GM21717 (cell line): ENCODE results near the gene AP1M1.

Experiments
- ATAC-seq: cut with Tn5 transposase; IDR thresholded peaks from one replicate; pipeline ENCODE4 v1.9.1; 2021; ENCODE audit warnings: mild to moderate bottlenecking, moderate library complexity; ENCODE audit not compliant: unreplicated experiment

AP1M1 gene

GRCh38 chr19:16185123-16185767 lies 12.5 kb upstream of the AP1M1 start, which contains the start of gene FAM32A:
Gene FAM32A (plus strand): TSS chr19:16185410. CDS start chr19:16185443, 33 bp downstream.
- ATAC-seq = peak; percentile 67

GRCh38 chr19:16185768-16186123 lies 12.0 kb upstream of the AP1M1 start:
- ATAC-seq = no peak

DNA sequence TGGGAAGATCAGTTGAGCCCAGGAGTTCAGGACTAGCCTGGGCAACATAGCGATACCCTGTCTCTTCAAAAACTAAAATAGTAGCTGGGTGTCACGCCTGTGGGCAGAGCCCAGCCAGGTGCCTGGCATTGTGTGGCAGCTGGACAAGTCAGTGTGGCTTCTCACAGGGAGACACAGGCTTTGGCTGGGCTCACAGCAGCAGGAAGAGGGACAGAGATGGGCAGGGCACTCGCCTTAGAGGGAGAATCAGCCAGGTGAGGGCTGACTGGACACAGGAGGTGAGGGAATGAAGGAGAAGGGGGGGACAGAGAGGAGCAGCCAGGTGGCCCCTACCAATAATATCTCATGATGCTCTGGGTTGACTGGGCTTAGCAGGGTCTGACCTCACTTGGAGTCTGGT lies 9.2 kb upstream of the AP1M1 start:
- ATAC-seq = no peak

DNA sequence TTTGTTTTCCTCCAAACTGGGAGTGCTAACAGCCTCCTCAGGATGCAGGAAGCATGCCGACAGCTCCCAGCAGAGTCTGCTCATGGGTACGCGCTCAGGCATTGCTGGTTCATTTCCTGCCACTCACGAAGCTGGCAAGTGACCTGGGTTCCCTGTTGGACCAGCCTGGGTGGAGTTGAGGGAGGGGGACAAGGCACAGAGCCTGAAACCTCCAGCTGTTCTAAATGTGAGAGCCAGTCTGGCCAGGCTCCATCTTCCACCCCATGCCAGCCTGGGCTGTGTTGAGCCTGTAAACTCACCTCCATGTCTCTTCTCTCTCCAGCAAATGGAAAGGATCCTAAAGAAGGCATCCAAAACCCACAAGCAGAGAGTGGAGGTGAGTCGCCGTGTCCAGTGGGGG lies 7.5 kb upstream of the AP1M1 start:
- no peak for ATAC-seq

GRCh38 chr19:16190736-16191135 lies 7.0 kb upstream of the AP1M1 start:
- no peak for ATAC-seq

DNA sequence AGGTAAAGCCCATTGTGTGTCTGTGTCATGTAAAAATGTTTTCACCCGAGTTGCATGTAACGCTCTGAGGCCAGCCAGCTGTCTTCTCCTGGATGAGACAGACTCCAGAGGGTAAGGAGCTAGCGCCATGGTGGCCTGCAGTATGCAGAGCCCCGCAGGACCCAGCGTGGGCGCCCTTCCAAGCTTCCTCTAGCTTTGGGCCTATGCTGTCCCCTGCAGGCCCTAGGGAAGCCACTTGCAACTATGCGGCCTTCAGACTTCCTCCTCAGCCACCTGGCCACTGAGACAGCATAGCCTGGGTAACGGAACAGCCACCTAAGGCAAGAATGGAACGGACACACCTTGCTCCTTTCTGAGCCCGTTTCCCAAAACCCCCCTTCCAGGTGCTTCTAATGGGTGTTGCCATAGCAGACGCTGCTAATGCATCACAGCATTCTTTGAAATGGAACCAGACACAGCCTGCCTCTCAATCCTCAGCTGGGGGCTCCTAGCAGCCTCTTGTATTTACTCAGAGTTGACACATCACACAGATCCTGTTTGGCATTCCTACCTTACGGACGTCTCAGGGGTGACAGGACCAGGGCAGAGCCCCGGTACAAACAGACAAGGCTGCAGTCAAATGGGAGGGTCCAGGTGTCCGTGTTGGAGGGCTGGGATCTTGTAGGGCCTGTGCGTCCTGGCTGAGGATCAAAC lies 6.3 kb upstream of the AP1M1 start:
- ATAC-seq = no peak

- no peak for ATAC-seq
These were observed 4.2 kb upstream of the AP1M1 start for GRCh38 chr19:16193466-16193865.

DNA sequence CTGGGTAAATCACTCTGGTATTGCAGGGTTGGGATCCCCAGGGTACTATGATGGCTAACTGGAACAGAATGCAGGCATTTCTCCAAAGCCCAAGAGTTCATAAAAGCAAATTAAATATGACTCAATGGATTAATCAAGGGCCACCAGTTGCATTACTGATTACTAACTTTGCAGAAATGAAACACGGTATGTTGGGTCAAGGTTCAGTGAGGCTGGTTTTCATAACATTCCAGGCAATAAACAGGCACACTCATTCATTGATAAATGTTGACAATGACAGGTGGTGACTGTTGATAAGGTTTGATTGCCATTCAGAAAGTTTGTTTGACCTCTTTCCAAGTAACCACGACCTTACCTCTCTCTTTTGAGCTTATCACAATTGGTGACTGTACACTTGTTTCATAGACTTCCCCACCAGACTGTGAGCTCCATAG lies 506 bp upstream of the AP1M1 start:
- no peak for ATAC-seq

- no peak for ATAC-seq
These were observed 600 bp downstream of the AP1M1 start for GRCh38 chr19:16198370-16198651.

- ATAC-seq = no peak
These were observed 1.7 kb downstream of the AP1M1 start for GRCh38 chr19:16199275-16199932.

DNA sequence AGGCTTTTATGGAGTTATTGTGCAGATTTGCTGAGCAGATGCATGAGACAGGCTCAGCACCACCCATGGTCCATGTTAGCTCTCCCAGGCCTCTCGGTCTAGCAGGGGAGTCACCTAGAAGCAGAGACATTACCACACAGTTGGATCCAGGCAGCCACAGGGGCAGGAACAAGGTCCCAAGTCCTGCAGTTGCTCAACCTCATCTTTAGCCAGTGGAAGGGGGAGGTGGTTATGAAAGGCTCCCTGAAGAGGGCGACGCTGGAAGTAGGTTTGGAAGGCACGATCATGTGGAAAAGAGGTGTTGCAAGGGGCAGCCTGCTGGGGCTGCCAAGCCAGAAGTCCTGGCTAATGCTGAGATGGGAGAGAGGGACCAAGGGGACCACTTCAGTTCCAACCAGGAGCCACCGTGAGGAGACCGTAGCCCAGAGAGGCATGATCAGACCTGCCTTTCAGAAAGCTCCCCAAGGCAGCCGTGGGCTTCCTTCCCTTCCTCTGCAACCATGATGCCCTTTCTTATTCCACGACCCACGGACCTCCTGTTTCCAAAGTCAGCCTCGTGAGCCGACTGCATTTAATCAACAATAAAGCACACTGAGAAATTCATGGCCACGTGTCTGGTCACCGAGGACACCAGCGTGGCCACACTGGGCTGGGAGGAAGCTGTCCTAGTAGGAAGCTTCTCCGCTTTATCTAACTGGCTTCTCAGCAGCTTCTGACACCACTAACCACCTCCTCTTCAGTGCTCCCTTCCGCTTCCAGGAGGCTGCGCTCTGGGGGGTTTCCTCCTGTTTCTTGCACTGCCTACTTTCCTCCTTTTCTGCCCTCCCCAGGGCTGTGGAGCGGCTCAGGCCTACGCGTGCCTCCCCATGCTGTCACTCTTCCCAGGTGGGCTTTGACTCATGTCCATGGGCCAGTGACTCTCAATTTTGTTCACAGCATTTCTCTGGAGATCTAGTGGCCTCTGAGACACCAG lies 2.6 kb downstream of the AP1M1 start:
- ATAC-seq = no peak

GRCh38 chr19:16201011-16201391 lies 3.3 kb downstream of the AP1M1 start:
- no peak for ATAC-seq

- ATAC-seq = no peak
These were observed 4.9 kb downstream of the AP1M1 start for GRCh38 chr19:16202320-16203255.

GRCh38 chr19:16203256-16204004 lies 5.7 kb downstream of the AP1M1 start:
- no peak for ATAC-seq

GRCh38 chr19:16204005-16204294 lies 6.2 kb downstream of the AP1M1 start:
- no peak for ATAC-seq

- no peak for ATAC-seq
These were observed 7.7 kb downstream of the AP1M1 start for GRCh38 chr19:16205205-16206045.

- ATAC-seq = no peak
These were observed 8.4 kb downstream of the AP1M1 start for GRCh38 chr19:16206046-16206605.

DNA sequence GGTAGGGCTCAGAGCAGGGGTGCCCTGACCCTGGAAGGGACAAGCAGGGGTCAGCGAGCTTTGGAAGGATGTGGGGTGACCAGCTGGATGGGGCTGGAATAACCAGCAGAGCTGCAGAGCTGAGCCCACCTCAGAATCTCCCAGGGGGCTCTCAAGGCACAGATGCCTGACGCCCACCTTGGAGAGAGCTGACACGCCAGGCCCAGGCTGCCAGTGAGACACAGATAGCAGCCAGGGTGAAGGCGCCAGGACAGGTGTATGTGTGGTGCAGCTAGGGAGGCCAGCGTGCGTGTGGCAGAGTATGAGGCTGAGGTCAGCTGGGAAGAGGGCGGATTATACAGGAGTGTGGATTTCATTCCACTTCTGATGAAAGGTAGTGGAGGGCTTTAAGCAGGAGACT lies 8.9 kb downstream of the AP1M1 start:
- ATAC-seq = no peak
